ENCODE results near the gene PELI3.
A peak's percentile ranks its signal among the peaks of the same experiment; 100 is the strongest.

The PELI3 gene

DNA sequence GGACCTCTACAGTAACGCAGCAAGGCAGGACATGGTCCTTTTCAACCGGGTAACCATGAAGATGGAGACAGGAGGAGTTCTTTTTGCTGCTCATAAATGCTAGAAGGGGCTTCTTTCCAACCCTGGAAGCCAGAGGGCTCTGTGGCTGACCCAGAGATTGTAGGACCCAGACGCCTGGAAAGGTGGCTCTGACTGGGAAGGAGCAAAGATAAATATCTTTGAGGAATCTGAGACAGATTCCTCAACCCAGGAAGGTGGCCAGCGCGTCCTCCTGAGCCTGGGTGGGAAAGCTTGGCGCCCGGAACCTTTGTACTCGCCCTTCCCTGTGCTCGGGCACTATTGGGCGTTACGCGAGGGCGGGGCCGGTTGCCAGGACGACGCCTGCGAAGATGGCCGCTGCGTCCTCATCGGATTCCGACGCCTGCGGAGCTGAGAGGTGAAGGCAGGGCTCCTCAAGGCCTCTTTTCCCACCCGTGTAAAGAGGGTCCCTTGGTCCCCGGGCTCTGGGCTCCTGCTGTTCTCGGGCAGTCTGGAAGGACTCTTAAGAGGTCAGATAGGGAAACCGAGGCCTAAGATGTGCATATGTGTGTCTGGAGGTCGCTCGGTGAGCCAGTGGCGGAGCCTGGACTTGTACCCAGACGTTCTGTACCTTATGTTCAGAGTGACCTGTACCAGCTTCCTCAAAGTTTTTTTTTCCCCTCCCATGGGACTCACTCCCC is 43.7 kb downstream of the PELI3 start, which contains the start of gene BBS1:
TSS of gene BBS1 (plus strand) at position 365 of the 719 bp plus-strand sequence. CDS start at position 390, 25 bp downstream.
- no peak within 1 kb of the TSS for H3K4ac ChIP-seq (ENCODE audit: low read length)
- no CpG with 5 or more reads among the region's 31 CpGs for WGBS, 2 donors (ENCODE audit: extremely low coverage in 2 of 2, insufficient read length in 2 of 2, insufficient replicate concordance in 1 of 2)
- H3K4me3 ChIP-seq (ENCODE audit: low read length in 2 of 2): peak within 1 kb of the TSS; percentile 81 to 93

DNA sequence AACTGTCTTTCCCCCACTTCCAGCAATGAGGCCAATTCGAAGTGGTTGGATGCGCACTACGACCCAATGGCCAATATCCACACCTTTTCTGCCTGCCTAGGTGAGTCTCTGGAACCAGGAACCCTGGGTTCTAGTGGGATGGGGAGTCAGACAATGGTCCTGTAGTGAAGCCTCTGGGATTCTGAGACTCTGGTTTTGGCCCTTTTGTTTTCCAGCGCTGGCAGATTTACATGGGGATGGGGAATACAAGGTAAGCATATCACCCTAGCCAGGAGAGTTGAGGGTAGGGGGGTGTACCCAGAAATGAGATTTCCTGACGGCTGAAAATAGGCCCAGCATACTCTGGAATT is 44.3 kb downstream of the PELI3 start:
- Histone ChIP-seq H3K23ac (ENCODE audit: low read depth, low read length, poor library complexity) (no peak overlapping the region), H3K4ac (ENCODE audit: low read length) (no peak overlapping the region), H3K9me3 (replicated peaks in 1 of 2; ENCODE audit: control insufficient read depth in 2 of 2, insufficient read depth in 1 of 2, low read depth in 1 of 2, low read length in 2 of 2) (no peaks in the 10 kb centered on the region), H2AFZ (ENCODE audit: low read length) (peak overlapping the region; percentile 95), H2AK5ac (ENCODE audit: low read depth, low read length) (no peak overlapping the region), H2BK5ac (ENCODE audit: low read length) (no peak overlapping the region), H3K4me1 (ENCODE audit: control insufficient read depth in 2 of 2, insufficient read depth in 1 of 2, low read depth in 1 of 2, low read length in 2 of 2) (peaks cover 2% of the 10 kb centered on the region in 2 donors), H2BK12ac (ENCODE audit: low read length) (no peak overlapping the region), H3K27me3 (ENCODE audit: control insufficient read depth in 3 of 3, insufficient read depth in 3 of 3, low read depth in 1 of 3, low read length in 3 of 3) (no peaks in the 10 kb centered on the region), H3K4me3 (ENCODE audit: low read length in 2 of 2) (peak overlapping the region; percentile 81 to 93), H2BK120ac (ENCODE audit: low read depth, low read length) (no peak overlapping the region), H2BK15ac (ENCODE audit: low read length) (no peak overlapping the region), H3K27ac (replicated peaks; ENCODE audit: low read length) (no peak overlapping the region), H3K18ac (ENCODE audit: low read length) (no peak overlapping the region), H3K79me1 (ENCODE audit: low read depth, low read length) (peaks cover 3% of the 10 kb centered on the region), H3K9ac (ENCODE audit: low read depth, low read length, poor library complexity) (peak overlapping the region; percentile 66), H3K4me2 (ENCODE audit: insufficient read depth, low read length, poor library complexity, severe bottlenecking) (peak overlapping the region; percentile 85), H4K8ac (ENCODE audit: low read depth, low read length) (no peak overlapping the region), H3K14ac (ENCODE audit: low read length) (no peak overlapping the region), H4K91ac (ENCODE audit: low read depth, low read length, poor library complexity) (no peak overlapping the region), H3K36me3 (replicated peaks in 1 of 2; ENCODE audit: control insufficient read depth in 2 of 2, insufficient read depth in 2 of 2, low read length in 2 of 2) (peaks cover 20 to 48% of the 10 kb centered on the region in 2 donors)
- DNase-seq (ENCODE audit: low spot score): no peak
- WGBS, 2 donors (ENCODE audit: extremely low coverage in 2 of 2, insufficient read length in 2 of 2, insufficient replicate concordance in 1 of 2): no CpG with 5 or more reads among the region's 5 CpGs

More for the DNA sequence above, 43.7 kb downstream of the PELI3 start, which contains the start of gene BBS1:
- Histone ChIP-seq H3K36me3 (replicated peaks in 1 of 2; ENCODE audit: control insufficient read depth in 2 of 2, insufficient read depth in 2 of 2, low read length in 2 of 2) (peaks cover 18 to 46% of the 10 kb centered on the region in 2 donors), H3K27ac (replicated peaks; ENCODE audit: low read length) (peak within 1 kb of the TSS; percentile 41), H4K91ac (ENCODE audit: low read depth, low read length, poor library complexity) (no peak within 1 kb of the TSS), H3K18ac (ENCODE audit: low read length) (peak within 1 kb of the TSS; percentile 23), H4K8ac (ENCODE audit: low read depth, low read length) (no peak within 1 kb of the TSS), H3K9me3 (replicated peaks in 1 of 2; ENCODE audit: control insufficient read depth in 2 of 2, insufficient read depth in 1 of 2, low read depth in 1 of 2, low read length in 2 of 2) (no peaks in the 10 kb centered on the region), H3K14ac (ENCODE audit: low read length) (no peak within 1 kb of the TSS), H3K4me2 (ENCODE audit: insufficient read depth, low read length, poor library complexity, severe bottlenecking) (peak within 1 kb of the TSS; percentile 85), H3K23ac (ENCODE audit: low read depth, low read length, poor library complexity) (peak within 1 kb of the TSS; percentile 83), H2AFZ (ENCODE audit: low read length) (peak within 1 kb of the TSS; percentile 95), H2AK5ac (ENCODE audit: low read depth, low read length) (no peak within 1 kb of the TSS), H2BK5ac (ENCODE audit: low read length) (no peak within 1 kb of the TSS), H2BK12ac (ENCODE audit: low read length) (no peak within 1 kb of the TSS), H2BK120ac (ENCODE audit: low read depth, low read length) (no peak within 1 kb of the TSS), H3K4me1 (ENCODE audit: control insufficient read depth in 2 of 2, insufficient read depth in 1 of 2, low read depth in 1 of 2, low read length in 2 of 2) (peaks cover 2% of the 10 kb centered on the region in 2 donors), H3K79me1 (ENCODE audit: low read depth, low read length) (peaks cover 3% of the 10 kb centered on the region), H3K27me3 (ENCODE audit: control insufficient read depth in 3 of 3, insufficient read depth in 3 of 3, low read depth in 1 of 3, low read length in 3 of 3) (no peaks in the 10 kb centered on the region), H2BK15ac (ENCODE audit: low read length) (no peak within 1 kb of the TSS), H3K9ac (ENCODE audit: low read depth, low read length, poor library complexity) (peak within 1 kb of the TSS; percentile 66)
- peak; percentile 83 for DNase-seq (ENCODE audit: low spot score)

DNA sequence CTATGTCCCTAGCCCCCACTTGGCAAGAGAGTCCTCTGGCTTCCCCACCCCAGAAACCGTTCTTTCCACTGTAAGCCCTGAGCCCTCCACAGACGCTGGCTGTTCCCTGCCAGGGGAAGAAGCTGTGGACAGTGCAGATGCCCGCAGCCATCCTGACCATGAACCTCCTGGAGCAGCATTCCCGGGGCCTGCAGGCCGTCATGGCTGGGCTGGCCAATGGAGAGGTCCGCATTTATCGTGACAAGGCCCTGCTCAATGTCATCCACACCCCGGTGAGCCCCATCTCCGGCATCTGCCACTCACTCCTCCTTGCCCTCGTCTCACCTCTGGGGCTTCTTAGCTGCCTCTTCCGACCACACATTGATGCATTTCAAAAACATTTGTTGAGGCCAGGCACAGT is 56.9 kb downstream of the PELI3 start:
- no peak overlapping the region for H4K8ac ChIP-seq (ENCODE audit: low read depth, low read length)
- H3K79me1 ChIP-seq (ENCODE audit: low read depth, low read length): no peaks in the 10 kb centered on the region
- H2AK5ac ChIP-seq (ENCODE audit: low read depth, low read length): no peak overlapping the region
- peak overlapping the region; percentile 38 for H3K14ac ChIP-seq (ENCODE audit: low read length)
- no peaks in the 10 kb centered on the region for H3K9me3 ChIP-seq (replicated peaks in 1 of 2; ENCODE audit: control insufficient read depth in 2 of 2, insufficient read depth in 1 of 2, low read depth in 1 of 2, low read length in 2 of 2)
- no CpG with 5 or more reads among the region's 11 CpGs for WGBS, 2 donors (ENCODE audit: extremely low coverage in 2 of 2, insufficient read length in 2 of 2, insufficient replicate concordance in 1 of 2)
- H3K4me3 ChIP-seq (ENCODE audit: low read length in 2 of 2): no peak overlapping the region
- no peak overlapping the region for H3K9ac ChIP-seq (ENCODE audit: low read depth, low read length, poor library complexity)
- H2AFZ ChIP-seq (ENCODE audit: low read length): no peak overlapping the region
- H4K91ac ChIP-seq (ENCODE audit: low read depth, low read length, poor library complexity): no peak overlapping the region
- DNase-seq (ENCODE audit: low spot score): no peak
- H3K4me2 ChIP-seq (ENCODE audit: insufficient read depth, low read length, poor library complexity, severe bottlenecking): no peak overlapping the region
- H3K27ac ChIP-seq (replicated peaks; ENCODE audit: low read length): no peak overlapping the region
- H2BK5ac ChIP-seq (ENCODE audit: low read length): no peak overlapping the region
- no peak overlapping the region for H3K18ac ChIP-seq (ENCODE audit: low read length)
- H3K4ac ChIP-seq (ENCODE audit: low read length): no peak overlapping the region
- no peak overlapping the region for H2BK12ac ChIP-seq (ENCODE audit: low read length)
- H3K4me1 ChIP-seq (ENCODE audit: control insufficient read depth in 2 of 2, insufficient read depth in 1 of 2, low read depth in 1 of 2, low read length in 2 of 2): no peaks in the 10 kb centered on the region
- peaks cover 27 to 58% of the 10 kb centered on the region in 2 donors for H3K36me3 ChIP-seq (replicated peaks in 1 of 2; ENCODE audit: control insufficient read depth in 2 of 2, insufficient read depth in 2 of 2, low read length in 2 of 2)
- peak overlapping the region; percentile 55 for H3K23ac ChIP-seq (ENCODE audit: low read depth, low read length, poor library complexity)
- no peaks in the 10 kb centered on the region for H3K27me3 ChIP-seq (ENCODE audit: control insufficient read depth in 3 of 3, insufficient read depth in 3 of 3, low read depth in 1 of 3, low read length in 3 of 3)
- H2BK15ac ChIP-seq (ENCODE audit: low read length): no peak overlapping the region
- H2BK120ac ChIP-seq (ENCODE audit: low read depth, low read length): peak overlapping the region; percentile 31

- Histone ChIP-seq H2BK15ac (ENCODE audit: low read length) (no peak overlapping the region), H3K14ac (ENCODE audit: low read length) (no peak overlapping the region), H2AK5ac (ENCODE audit: low read depth, low read length) (no peak overlapping the region), H3K23ac (ENCODE audit: low read depth, low read length, poor library complexity) (no peak overlapping the region), H4K8ac (ENCODE audit: low read depth, low read length) (no peak overlapping the region), H3K18ac (ENCODE audit: low read length) (no peak overlapping the region), H2BK120ac (ENCODE audit: low read depth, low read length) (no peak overlapping the region), H3K4me1 (ENCODE audit: control insufficient read depth in 2 of 2, insufficient read depth in 1 of 2, low read depth in 1 of 2, low read length in 2 of 2) (no peaks in the 10 kb centered on the region), H3K4ac (ENCODE audit: low read length) (no peak overlapping the region), H3K27ac (replicated peaks; ENCODE audit: low read length) (no peak overlapping the region), H3K27me3 (ENCODE audit: control insufficient read depth in 3 of 3, insufficient read depth in 3 of 3, low read depth in 1 of 3, low read length in 3 of 3) (no peaks in the 10 kb centered on the region), H2BK12ac (ENCODE audit: low read length) (no peak overlapping the region), H3K79me1 (ENCODE audit: low read depth, low read length) (no peaks in the 10 kb centered on the region), H3K9ac (ENCODE audit: low read depth, low read length, poor library complexity) (no peak overlapping the region), H3K36me3 (replicated peaks in 1 of 2; ENCODE audit: control insufficient read depth in 2 of 2, insufficient read depth in 2 of 2, low read length in 2 of 2) (peaks cover 27 to 50% of the 10 kb centered on the region in 2 donors), H3K4me3 (ENCODE audit: low read length in 2 of 2) (no peak overlapping the region), H3K4me2 (ENCODE audit: insufficient read depth, low read length, poor library complexity, severe bottlenecking) (no peak overlapping the region), H2AFZ (ENCODE audit: low read length) (no peak overlapping the region), H2BK5ac (ENCODE audit: low read length) (no peak overlapping the region), H3K9me3 (replicated peaks in 1 of 2; ENCODE audit: control insufficient read depth in 2 of 2, insufficient read depth in 1 of 2, low read depth in 1 of 2, low read length in 2 of 2) (no peaks in the 10 kb centered on the region), H4K91ac (ENCODE audit: low read depth, low read length, poor library complexity) (no peak overlapping the region)
- no peak for DNase-seq (ENCODE audit: low spot score)
- WGBS, 2 donors (ENCODE audit: extremely low coverage in 2 of 2, insufficient read length in 2 of 2, insufficient replicate concordance in 1 of 2): no CpG with 5 or more reads among the region's 10 CpGs
Observed at GRCh38 chr11:66524304-66525040, 57.8 kb downstream of the PELI3 start.
